Neural cell (in vitro differentiated cells): ENCODE data around the gene CAMK1D. TPM values are rescaled to one million over a fixed set of nuclear protein-coding genes. Genes with fewer than 3 reads are reported as not detected.

Source experiments
- H2AFZ ChIP-seq: fragments of 200-600, 300-800 bp; sonication (generic), shearing (Covaris generic); 2 replicates; pipeline ENCODE4 v1.6.0; 2014; ENCODE audit warnings: low read depth, mild to moderate bottlenecking, antibody characterized with exemption, low read length, moderate library complexity
- H3F3A ChIP-seq: fragments of 200-600 bp; shearing (Covaris generic); 2 replicates; pipeline ENCODE4 v1.6.1; 2016; ENCODE audit warnings: mild to moderate bottlenecking, moderate library complexity, mixed read lengths, antibody characterized with exemption, low read length; ENCODE audit not compliant: insufficient read depth, poor library complexity, severe bottlenecking
- H3K27ac ChIP-seq: fragments of 200-600, 300-800 bp; sonication (generic), shearing (Covaris generic); 2 replicates; pipeline ENCODE4 v1.5.1; 2014; ENCODE audit warnings: mild to moderate bottlenecking, low read length, moderate library complexity
- H3K27me3 ChIP-seq: fragments of 300-800, 200-600 bp; sonication (generic), shearing (Covaris generic); 2 replicates; pipeline ENCODE4 v1.6.0; 2014; ENCODE audit warnings: mild to moderate bottlenecking, low read depth, low read length, moderate library complexity; ENCODE audit not compliant: insufficient read depth
- H3K36me3 ChIP-seq: fragments of 300-800, 200-600 bp; sonication (generic), shearing (Covaris generic); 2 replicates; pipeline ENCODE4 v1.5.1; 2014; ENCODE audit warnings: mild to moderate bottlenecking, antibody characterized with exemption, low read length, moderate library complexity; ENCODE audit not compliant: insufficient read depth
- H3K4me2 ChIP-seq: fragments of 300-800, 200-600 bp; sonication (generic), shearing (Covaris generic); 2 replicates; pipeline ENCODE4 v1.6.0; 2014; ENCODE audit warnings: mild to moderate bottlenecking, low read length
- H3K4me3 ChIP-seq: fragments of 300-800, 200-600 bp; sonication (generic), shearing (Covaris generic); 2 replicates; pipeline ENCODE4 v1.5.1; 2014; ENCODE audit warnings: mild to moderate bottlenecking, low read length, moderate library complexity
- H3K79me2 ChIP-seq: fragments of 200-600 bp; shearing (Covaris generic); replicated peaks from 2 replicates; pipeline ENCODE4 v1.6.0; 2014; ENCODE audit warnings: mild to moderate bottlenecking, low read length, moderate library complexity; ENCODE audit not compliant: insufficient read depth
- H3K9ac ChIP-seq: fragments of 300-800, 200-600 bp; sonication (generic), shearing (Covaris generic); 2 replicates; pipeline ENCODE4 v1.6.1; 2016; ENCODE audit warnings: mild to moderate bottlenecking, low read length, mixed read lengths
- H3K9me2 ChIP-seq: fragments of 200-600 bp; shearing (Covaris generic); 2 replicates; pipeline ENCODE4 v1.6.1; 2016; ENCODE audit warnings: mild to moderate bottlenecking, low read length, mixed read lengths; ENCODE audit not compliant: insufficient read depth
- H3K9me3 ChIP-seq: fragments of 200-600, 300-800 bp; sonication (generic), shearing (Covaris generic); 2 replicates; pipeline ENCODE4 v1.6.1; 2016; ENCODE audit warnings: mild to moderate bottlenecking, mixed run types, low read length, moderate library complexity, mixed read lengths
- H4K20me1 ChIP-seq: fragments of 200-600 bp; shearing (Covaris generic); 2 replicates; pipeline ENCODE4 v1.6.1; 2016; ENCODE audit warnings: mild to moderate bottlenecking, mixed run types; ENCODE audit not compliant: insufficient read depth
- EP300 ChIP-seq: fragments of 450-650 bp; conservative IDR thresholded peaks from 2 replicates; pipeline ENCODE4 v1.6.1; 2014; ENCODE audit warnings: antibody characterized with exemption, mild to moderate bottlenecking, moderate library complexity; ENCODE audit not compliant: poor library complexity, severe bottlenecking
- EZH2 ChIP-seq: fragments of 200-600, 300-800 bp; shearing (Covaris generic), sonication (generic); IDR thresholded peaks from 2 replicates; pipeline ENCODE4 v1.6.1; 2014; ENCODE audit warnings: antibody characterized with exemption, low read length, borderline replicate concordance, mild to moderate bottlenecking; ENCODE audit not compliant: insufficient read depth, poor library complexity, severe bottlenecking
- MXI1 ChIP-seq: fragments of 450-650 bp; conservative IDR thresholded peaks from 2 replicates; pipeline ENCODE4 v1.6.1; 2014; ENCODE audit warnings: antibody characterized with exemption, mild to moderate bottlenecking; ENCODE audit not compliant: poor library complexity, severe bottlenecking
- POLR2AphosphoS5 ChIP-seq: IDR thresholded peaks from 2 replicates; pipeline ENCODE4 v1.6.1; 2012
- RAD21 ChIP-seq: fragments of 450-650 bp; conservative IDR thresholded peaks from 2 replicates; pipeline ENCODE4 v1.6.1; 2014; ENCODE audit warnings: antibody characterized with exemption, mild to moderate bottlenecking, moderate library complexity
- SMC3 ChIP-seq: fragments of 450-650 bp; conservative IDR thresholded peaks from 2 replicates; pipeline ENCODE4 v1.6.1; 2014; ENCODE audit warnings: antibody characterized with exemption, mild to moderate bottlenecking, moderate library complexity; ENCODE audit not compliant: poor library complexity
- TAF1 ChIP-seq: IDR thresholded peaks from 2 replicates; pipeline ENCODE4 v1.6.1; 2012; ENCODE audit warnings: low read depth
- polyA plus RNA-seq: library from polyadenylated mRNA; depleted of rRNA; stranded (reverse); fragments of >200 nt; gene quantifications from 2 replicates; pipeline ENCODE4 v1.2.3, GENCODE V29; 2014
- TF ChIP-seq, protein P1 (sequence below): IDR thresholded peaks from 2 replicates; pipeline ENCODE4 v1.6.1; 2012; ENCODE audit warnings: borderline replicate concordance
- TF ChIP-seq, protein P2 (sequence below): fragments of 450-650 bp; IDR thresholded peaks from 2 replicates; pipeline ENCODE4 v1.5.1; 2014; ENCODE audit warnings: antibody characterized with exemption, mild to moderate bottlenecking, moderate library complexity; ENCODE audit not compliant: poor library complexity, severe bottlenecking

Gene CAMK1D
- polyA plus RNA-seq, 1 donor from 2014 or later: 13.8 TPM

DNA sequence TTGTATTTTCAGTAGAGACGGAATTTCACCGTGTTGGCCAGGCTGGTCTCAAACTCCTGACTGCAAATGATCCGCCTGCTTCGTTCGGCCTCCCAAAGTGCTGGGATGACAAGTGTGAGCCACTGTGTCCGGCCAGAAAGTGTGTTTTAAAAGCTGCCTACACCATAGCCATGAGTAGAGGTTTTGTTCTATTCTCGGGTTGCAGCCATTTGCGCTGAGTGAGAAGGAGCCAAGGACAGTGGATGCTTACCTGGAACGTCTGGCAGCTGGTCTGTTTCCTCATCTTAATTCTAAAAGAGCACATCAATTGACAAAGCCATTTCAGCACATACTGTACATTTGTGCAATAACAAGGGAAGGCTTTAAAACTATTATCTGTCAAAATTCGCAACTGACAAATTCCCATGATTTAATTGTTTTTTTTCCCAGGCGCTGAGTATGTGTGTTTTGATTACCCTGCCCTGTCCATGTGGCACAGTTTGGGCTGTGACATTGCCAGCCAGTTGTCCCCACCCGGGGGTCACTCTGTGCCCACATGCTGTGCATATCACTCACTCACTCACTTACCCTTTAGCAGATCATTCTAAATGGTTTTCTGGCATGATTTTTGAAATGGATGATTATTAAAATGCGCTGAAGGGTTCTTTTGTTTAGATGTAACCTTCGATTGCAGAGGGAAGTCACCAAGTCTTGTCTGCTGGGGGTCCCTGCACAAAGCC lies 400.6 kb downstream of the CAMK1D start:
- TF ChIP-seq, protein P1, sequence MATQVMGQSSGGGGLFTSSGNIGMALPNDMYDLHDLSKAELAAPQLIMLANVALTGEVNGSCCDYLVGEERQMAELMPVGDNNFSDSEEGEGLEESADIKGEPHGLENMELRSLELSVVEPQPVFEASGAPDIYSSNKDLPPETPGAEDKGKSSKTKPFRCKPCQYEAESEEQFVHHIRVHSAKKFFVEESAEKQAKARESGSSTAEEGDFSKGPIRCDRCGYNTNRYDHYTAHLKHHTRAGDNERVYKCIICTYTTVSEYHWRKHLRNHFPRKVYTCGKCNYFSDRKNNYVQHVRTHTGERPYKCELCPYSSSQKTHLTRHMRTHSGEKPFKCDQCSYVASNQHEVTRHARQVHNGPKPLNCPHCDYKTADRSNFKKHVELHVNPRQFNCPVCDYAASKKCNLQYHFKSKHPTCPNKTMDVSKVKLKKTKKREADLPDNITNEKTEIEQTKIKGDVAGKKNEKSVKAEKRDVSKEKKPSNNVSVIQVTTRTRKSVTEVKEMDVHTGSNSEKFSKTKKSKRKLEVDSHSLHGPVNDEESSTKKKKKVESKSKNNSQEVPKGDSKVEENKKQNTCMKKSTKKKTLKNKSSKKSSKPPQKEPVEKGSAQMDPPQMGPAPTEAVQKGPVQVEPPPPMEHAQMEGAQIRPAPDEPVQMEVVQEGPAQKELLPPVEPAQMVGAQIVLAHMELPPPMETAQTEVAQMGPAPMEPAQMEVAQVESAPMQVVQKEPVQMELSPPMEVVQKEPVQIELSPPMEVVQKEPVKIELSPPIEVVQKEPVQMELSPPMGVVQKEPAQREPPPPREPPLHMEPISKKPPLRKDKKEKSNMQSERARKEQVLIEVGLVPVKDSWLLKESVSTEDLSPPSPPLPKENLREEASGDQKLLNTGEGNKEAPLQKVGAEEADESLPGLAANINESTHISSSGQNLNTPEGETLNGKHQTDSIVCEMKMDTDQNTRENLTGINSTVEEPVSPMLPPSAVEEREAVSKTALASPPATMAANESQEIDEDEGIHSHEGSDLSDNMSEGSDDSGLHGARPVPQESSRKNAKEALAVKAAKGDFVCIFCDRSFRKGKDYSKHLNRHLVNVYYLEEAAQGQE: no peak
- no peak for TF ChIP-seq EP300
- TF ChIP-seq, protein P2, sequence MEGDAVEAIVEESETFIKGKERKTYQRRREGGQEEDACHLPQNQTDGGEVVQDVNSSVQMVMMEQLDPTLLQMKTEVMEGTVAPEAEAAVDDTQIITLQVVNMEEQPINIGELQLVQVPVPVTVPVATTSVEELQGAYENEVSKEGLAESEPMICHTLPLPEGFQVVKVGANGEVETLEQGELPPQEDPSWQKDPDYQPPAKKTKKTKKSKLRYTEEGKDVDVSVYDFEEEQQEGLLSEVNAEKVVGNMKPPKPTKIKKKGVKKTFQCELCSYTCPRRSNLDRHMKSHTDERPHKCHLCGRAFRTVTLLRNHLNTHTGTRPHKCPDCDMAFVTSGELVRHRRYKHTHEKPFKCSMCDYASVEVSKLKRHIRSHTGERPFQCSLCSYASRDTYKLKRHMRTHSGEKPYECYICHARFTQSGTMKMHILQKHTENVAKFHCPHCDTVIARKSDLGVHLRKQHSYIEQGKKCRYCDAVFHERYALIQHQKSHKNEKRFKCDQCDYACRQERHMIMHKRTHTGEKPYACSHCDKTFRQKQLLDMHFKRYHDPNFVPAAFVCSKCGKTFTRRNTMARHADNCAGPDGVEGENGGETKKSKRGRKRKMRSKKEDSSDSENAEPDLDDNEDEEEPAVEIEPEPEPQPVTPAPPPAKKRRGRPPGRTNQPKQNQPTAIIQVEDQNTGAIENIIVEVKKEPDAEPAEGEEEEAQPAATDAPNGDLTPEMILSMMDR: no peak
- no peak for TF ChIP-seq RAD21
- no peak for TF ChIP-seq TAF1
- TF ChIP-seq MXI1: no peak
- no peak for TF ChIP-seq SMC3
- no peak for TF ChIP-seq POLR2AphosphoS5
- TF ChIP-seq EZH2: no peak
- Histone ChIP-seq H3K4me2 (no peak overlapping the region), H4K20me1 (no peaks in the 10 kb centered on the region), H3K36me3 (no peaks in the 10 kb centered on the region), H2AFZ (no peak overlapping the region), H3K27ac (no peak overlapping the region), H3K4me3 (no peak overlapping the region), H3F3A (no peaks in the 10 kb centered on the region), H3K9me2 (no peaks in the 10 kb centered on the region), H3K9ac (no peak overlapping the region), H3K9me3 (no peaks in the 10 kb centered on the region), H3K79me2 (no peaks in the 10 kb centered on the region), H3K27me3 (no peaks in the 10 kb centered on the region)

DNA sequence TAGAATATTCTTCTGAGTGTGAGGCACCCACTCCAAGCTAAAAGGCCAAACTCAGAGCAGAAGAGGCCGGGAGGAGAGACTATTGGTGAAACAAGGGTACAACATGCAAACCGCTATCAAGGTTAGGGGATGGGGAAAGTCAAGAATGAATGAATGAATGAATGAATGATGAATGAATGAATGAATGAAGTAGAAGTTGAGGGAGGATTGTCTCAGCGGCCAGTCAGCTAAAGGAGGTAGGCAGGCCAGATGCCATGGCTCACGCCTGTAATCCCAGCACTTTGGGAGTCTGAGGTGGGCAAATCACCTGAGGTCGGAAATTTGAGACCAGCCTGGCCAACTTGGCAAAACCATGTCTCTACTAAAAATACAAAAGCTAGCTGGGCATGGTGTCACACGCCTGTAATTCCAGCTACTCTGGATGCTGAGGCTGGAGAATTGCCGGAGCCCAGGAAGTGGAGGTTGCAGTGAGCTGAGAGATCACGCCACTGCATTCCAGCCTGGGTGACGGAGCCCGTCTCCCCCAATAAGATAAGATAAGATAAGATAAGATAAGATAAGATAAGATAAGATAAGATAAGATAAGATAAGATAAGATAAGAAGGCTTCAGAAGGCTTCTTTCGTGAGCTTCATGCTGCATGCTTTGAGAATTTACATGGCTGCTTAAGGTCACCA lies 401.3 kb downstream of the CAMK1D start:
- no peaks in the 10 kb centered on the region for H3K9me3 ChIP-seq
- H3K4me3 ChIP-seq: no peak overlapping the region
- H3K36me3 ChIP-seq: no peaks in the 10 kb centered on the region
- TF ChIP-seq EP300: no peak
- TF ChIP-seq, protein P2: no peak
- no peak for TF ChIP-seq RAD21
- no peak for TF ChIP-seq POLR2AphosphoS5
- TF ChIP-seq, protein P1: no peak
- TF ChIP-seq TAF1: no peak
- TF ChIP-seq EZH2: no peak
- TF ChIP-seq MXI1: no peak
- no peak for TF ChIP-seq SMC3
- no peak overlapping the region for H2AFZ ChIP-seq
- no peaks in the 10 kb centered on the region for H4K20me1 ChIP-seq
- no peaks in the 10 kb centered on the region for H3F3A ChIP-seq
- no peak overlapping the region for H3K27ac ChIP-seq
- no peaks in the 10 kb centered on the region for H3K27me3 ChIP-seq
- H3K4me2 ChIP-seq: no peak overlapping the region
- no peak overlapping the region for H3K9ac ChIP-seq
- H3K79me2 ChIP-seq: no peaks in the 10 kb centered on the region
- H3K9me2 ChIP-seq: no peaks in the 10 kb centered on the region
